ENCODE data around the gene ZNF536. TPM values are rescaled to one million over a fixed set of nuclear protein-coding genes. Genes with fewer than 3 reads are reported as not detected.

The ZNF536 gene
- total and polyA plus RNA-seq, 9 donors, result 0.13 to 0.52 (median 0.28) TPM; not detected in 4

GRCh38 chr19:30605333-30605732 lies 233.1 kb downstream of the ZNF536 start:
- 77 to 84% (median 82%) methylated on average over 3 of the region's 3 CpGs for WGBS, 3 donors
- no peaks in the 10 kb centered on the region for H3K9me3 ChIP-seq
- no peak for DNase-seq

GRCh38 chr19:30606114-30607050 lies 234.2 kb downstream of the ZNF536 start:
- 63 to 74% (median 71%) methylated on average over 8 of the region's 8 CpGs for whole genome bisulfite sequencing, 3 donors
- Histone ChIP-seq H3K9me3 (no peaks in the 10 kb centered on the region), H3K27me3 (no peaks in the 10 kb centered on the region), H3K4me1 (ENCODE audit: insufficient read depth) (no peaks in the 10 kb centered on the region), H3K27ac (no peak overlapping the region), H3K4me3 (no peak overlapping the region), H3K36me3 (no peaks in the 10 kb centered on the region)
- DNase-seq, result no peak
- TF ChIP-seq, protein P1, sequence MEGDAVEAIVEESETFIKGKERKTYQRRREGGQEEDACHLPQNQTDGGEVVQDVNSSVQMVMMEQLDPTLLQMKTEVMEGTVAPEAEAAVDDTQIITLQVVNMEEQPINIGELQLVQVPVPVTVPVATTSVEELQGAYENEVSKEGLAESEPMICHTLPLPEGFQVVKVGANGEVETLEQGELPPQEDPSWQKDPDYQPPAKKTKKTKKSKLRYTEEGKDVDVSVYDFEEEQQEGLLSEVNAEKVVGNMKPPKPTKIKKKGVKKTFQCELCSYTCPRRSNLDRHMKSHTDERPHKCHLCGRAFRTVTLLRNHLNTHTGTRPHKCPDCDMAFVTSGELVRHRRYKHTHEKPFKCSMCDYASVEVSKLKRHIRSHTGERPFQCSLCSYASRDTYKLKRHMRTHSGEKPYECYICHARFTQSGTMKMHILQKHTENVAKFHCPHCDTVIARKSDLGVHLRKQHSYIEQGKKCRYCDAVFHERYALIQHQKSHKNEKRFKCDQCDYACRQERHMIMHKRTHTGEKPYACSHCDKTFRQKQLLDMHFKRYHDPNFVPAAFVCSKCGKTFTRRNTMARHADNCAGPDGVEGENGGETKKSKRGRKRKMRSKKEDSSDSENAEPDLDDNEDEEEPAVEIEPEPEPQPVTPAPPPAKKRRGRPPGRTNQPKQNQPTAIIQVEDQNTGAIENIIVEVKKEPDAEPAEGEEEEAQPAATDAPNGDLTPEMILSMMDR (IDR thresholded peaks at IDR 0.05), result no peak
- no peak for TF ChIP-seq POLR2A (IDR thresholded peaks at IDR 0.05)
- TF ChIP-seq EP300 (IDR thresholded peaks at IDR 0.05), result no peak
- intact Hi-C loops (cut with DNase I), result no loop called here

More at GRCh38 chr19:30605333-30605732, 233.1 kb downstream of the ZNF536 start:
- H3K4me1 ChIP-seq (ENCODE audit: insufficient read depth), result no peaks in the 10 kb centered on the region
- no peaks in the 10 kb centered on the region for H3K36me3 ChIP-seq
- TF ChIP-seq, protein P1 (IDR thresholded peaks at IDR 0.05), result no peak
- no peak for TF ChIP-seq EP300 (IDR thresholded peaks at IDR 0.05)
- TF ChIP-seq POLR2A (IDR thresholded peaks at IDR 0.05), result no peak
- no peak overlapping the region for H3K4me3 ChIP-seq
- H3K27ac ChIP-seq, result no peak overlapping the region
- H3K27me3 ChIP-seq, result no peaks in the 10 kb centered on the region
- intact Hi-C loops (cut with DNase I), result no loop called here

Measured in ovary (tissue), 9 donors.